Measurements from ENCODE around the gene MSI2. TPM values are rescaled to one million over a fixed set of nuclear protein-coding genes. Genes with fewer than 3 reads are reported as not detected.

MSI2 gene
- total RNA-seq, 2 experiments from 2014 or later, result 131 to 164 TPM

GRCh38 chr17:57679356-57679755 is 423.0 kb downstream of the MSI2 start:
- Histone ChIP-seq H3K4me2 (ENCODE audit: low read length) (no peak overlapping the region), H3K9me2 (ENCODE audit: insufficient read depth, low read length) (no peaks in the 10 kb centered on the region), H3K4me3 (ENCODE audit: low read depth, low read length, poor library complexity, severe bottlenecking) (no peak overlapping the region), H3K4me1 (ENCODE audit: insufficient read depth, low read length, poor library complexity, severe bottlenecking) (peaks cover 6% of the 10 kb centered on the region), H2AFZ (ENCODE audit: low read length) (no peak overlapping the region), H3K9me3 (ENCODE audit: low read length) (no peaks in the 10 kb centered on the region), H3K27ac (ENCODE audit: low read depth, low read length, poor library complexity, severe bottlenecking) (no peak overlapping the region), H3K79me2 (ENCODE audit: insufficient read depth, low read depth, low read length) (no peaks in the 10 kb centered on the region), H3K36me3 (ENCODE audit: insufficient read depth, low read length) (no peaks in the 10 kb centered on the region), H4K20me1 (ENCODE audit: insufficient read depth, low read length) (no peaks in the 10 kb centered on the region)
- no TSS peak for BruUV-seq (replicated peaks)
- CTCF ChIA-PET (ENCODE audit: unreplicated experiment), result no interaction called here
- TF ChIP-seq CTCF (conservative IDR thresholded peaks at IDR 0.05; ENCODE audit: low read length) (no peak), EZH2phosphoT487 (IDR thresholded peaks at IDR 0.05; ENCODE audit: borderline replicate concordance, low read depth, low read length) (no peak)
- POLR2A ChIA-PET, result no interaction called here
- no peak for DNase-seq (ENCODE audit: low spot score)
- intact Hi-C loops (cut with micrococcal nuclease; ENCODE audit: unreplicated experiment), result loop anchor here (10.0 kb wide), 1 partner anchor 545 kb away; no protein-coding TSS in a partner anchor

DNA sequence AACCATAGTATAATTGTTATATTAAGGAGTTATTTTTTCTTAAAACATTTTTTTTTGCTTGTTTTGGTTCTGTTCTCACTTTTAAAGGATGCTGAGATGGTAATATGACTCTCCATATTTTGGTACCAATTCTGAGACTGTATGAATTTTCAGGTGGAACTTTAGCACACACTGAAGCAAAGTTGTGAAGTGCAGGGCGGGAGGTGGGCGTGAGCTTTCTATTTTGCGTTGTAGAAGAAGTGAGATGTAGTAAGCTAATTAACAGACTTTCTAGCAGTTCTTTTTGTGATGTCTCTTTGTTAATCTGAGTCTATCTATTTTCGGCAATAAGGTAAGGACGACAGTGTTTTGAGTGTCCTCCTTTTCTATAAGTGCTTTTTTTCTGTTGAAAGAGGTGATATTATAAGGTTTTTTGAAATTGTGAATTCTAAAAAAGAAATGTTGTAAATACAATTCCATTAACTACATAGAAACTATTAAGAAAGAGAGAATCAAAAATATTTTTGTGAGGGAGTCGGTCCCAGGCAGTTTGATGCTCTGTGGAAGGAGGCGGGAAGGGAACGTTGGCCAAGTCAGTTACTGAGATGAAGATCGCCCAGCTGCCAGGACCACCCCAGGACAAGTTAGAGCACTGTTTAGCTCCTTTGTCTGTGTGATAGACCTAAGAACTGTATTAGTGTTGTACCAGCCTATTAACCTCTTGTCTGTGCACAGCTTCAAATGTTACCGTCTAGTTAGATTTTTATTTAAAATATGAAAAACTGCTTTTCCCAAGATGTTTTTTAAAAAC is 423.8 kb downstream of the MSI2 start:
- peaks cover 6% of the 10 kb centered on the region for H3K4me1 ChIP-seq (ENCODE audit: insufficient read depth, low read length, poor library complexity, severe bottlenecking)
- no peak overlapping the region for H3K4me2 ChIP-seq (ENCODE audit: low read length)
- no peak overlapping the region for H2AFZ ChIP-seq (ENCODE audit: low read length)
- ChIA-PET CTCF (ENCODE audit: unreplicated experiment) (no interaction called here), POLR2A (interaction anchor here (0.6 to 0.7 kb wide), 2 partner anchors 424 to 1781 kb away, joined by 3 read pairs; partner anchors contain the start of gene MSI2)
- no peaks in the 10 kb centered on the region for H3K79me2 ChIP-seq (ENCODE audit: insufficient read depth, low read depth, low read length)
- no peaks in the 10 kb centered on the region for H3K9me3 ChIP-seq (ENCODE audit: low read length)
- BruUV-seq (replicated peaks), result no TSS peak
- TF ChIP-seq CTCF (conservative IDR thresholded peaks at IDR 0.05; ENCODE audit: low read length) (no peak), EZH2phosphoT487 (IDR thresholded peaks at IDR 0.05; ENCODE audit: borderline replicate concordance, low read depth, low read length) (no peak)
- H3K36me3 ChIP-seq (ENCODE audit: insufficient read depth, low read length), result no peaks in the 10 kb centered on the region; the same call in 1 of the 2 replicates
- intact Hi-C loops (cut with micrococcal nuclease; ENCODE audit: unreplicated experiment), result loop anchor here (10.0 kb wide), 1 partner anchor 545 kb away; no protein-coding TSS in a partner anchor
- no peak for DNase-seq (ENCODE audit: low spot score)
- no peaks in the 10 kb centered on the region for H4K20me1 ChIP-seq (ENCODE audit: insufficient read depth, low read length)
- H3K27ac ChIP-seq (ENCODE audit: low read depth, low read length, poor library complexity, severe bottlenecking), result no peak overlapping the region
- no peak overlapping the region for H3K4me3 ChIP-seq (ENCODE audit: low read depth, low read length, poor library complexity, severe bottlenecking)
- no peaks in the 10 kb centered on the region for H3K9me2 ChIP-seq (ENCODE audit: insufficient read depth, low read length)

DNA sequence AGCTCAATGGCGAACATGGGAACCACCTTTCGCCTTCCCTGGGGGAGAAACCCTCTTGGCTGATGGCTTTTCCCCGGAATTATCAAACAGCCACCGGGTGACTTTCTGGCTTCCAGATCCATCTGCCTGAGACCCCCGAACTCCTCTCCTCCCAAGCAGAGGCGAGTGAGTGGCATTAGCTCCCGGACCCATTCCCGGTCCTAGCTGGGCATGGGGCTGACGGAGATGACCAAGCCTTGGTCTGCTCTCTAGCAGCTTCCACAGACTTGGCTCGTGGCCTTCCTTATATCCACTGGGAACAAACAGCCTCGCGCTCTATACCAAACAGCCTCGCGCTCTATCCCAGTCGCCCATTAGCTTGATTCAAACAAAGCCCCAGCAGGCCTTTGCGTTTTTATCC is 426.4 kb downstream of the MSI2 start:
- intact Hi-C loops (cut with micrococcal nuclease; ENCODE audit: unreplicated experiment), result no loop called here
- H3K36me3 ChIP-seq (ENCODE audit: insufficient read depth, low read length), result no peaks in the 10 kb centered on the region; the same call in 1 of the 2 replicates
- H3K4me2 ChIP-seq (ENCODE audit: low read length), result no peak overlapping the region
- no peak overlapping the region for H3K4me3 ChIP-seq (ENCODE audit: low read depth, low read length, poor library complexity, severe bottlenecking)
- BruUV-seq (replicated peaks), result no TSS peak
- H3K4me1 ChIP-seq (ENCODE audit: insufficient read depth, low read length, poor library complexity, severe bottlenecking), result no peaks in the 10 kb centered on the region
- TF ChIP-seq CTCF (conservative IDR thresholded peaks at IDR 0.05; ENCODE audit: low read length) (no peak), EZH2phosphoT487 (IDR thresholded peaks at IDR 0.05; ENCODE audit: borderline replicate concordance, low read depth, low read length) (no peak)
- no peak for DNase-seq (ENCODE audit: low spot score)
- no peak overlapping the region for H2AFZ ChIP-seq (ENCODE audit: low read length)
- H3K79me2 ChIP-seq (ENCODE audit: insufficient read depth, low read depth, low read length), result no peaks in the 10 kb centered on the region
- no peaks in the 10 kb centered on the region for H4K20me1 ChIP-seq (ENCODE audit: insufficient read depth, low read length)
- no peaks in the 10 kb centered on the region for H3K9me3 ChIP-seq (ENCODE audit: low read length)
- no peaks in the 10 kb centered on the region for H3K9me2 ChIP-seq (ENCODE audit: insufficient read depth, low read length)
- H3K27ac ChIP-seq (ENCODE audit: low read depth, low read length, poor library complexity, severe bottlenecking), result no peak overlapping the region
- POLR2A ChIA-PET, result interaction anchor here (0.8 kb wide), 1 partner anchor 14 kb away, joined by 3 read pairs; no protein-coding TSS in a partner anchor
- CTCF ChIA-PET (ENCODE audit: unreplicated experiment), result no interaction called here
